Loucy (cell line): ENCODE measurements around the gene BSN.

Experiments used
- H2AFZ ChIP-seq: fragments of 200-600 bp; sonication (generic); 2 replicates; pipeline ENCODE4 v1.6.0; 2016; ENCODE audit warnings: antibody characterized with exemption, mild to moderate bottlenecking, low read length, moderate library complexity
- H3F3A ChIP-seq: fragments of 200-600 bp; 2 replicates; pipeline ENCODE4 v1.6.0; 2016; ENCODE audit warnings: antibody characterized with exemption, low read depth, mild to moderate bottlenecking
- H3K27me3 ChIP-seq: fragments of 200-600 bp; sonication (generic); 2 replicates; pipeline ENCODE4 v1.6.1; 2014; ENCODE audit warnings: low read length, mild to moderate bottlenecking; ENCODE audit not compliant: insufficient read depth, poor library complexity, severe bottlenecking
- H3K36me3 ChIP-seq: fragments of 200-600 bp; sonication (generic); 2 replicates; pipeline ENCODE4 v1.6.1; 2016; ENCODE audit warnings: low read length; ENCODE audit not compliant: insufficient read depth
- H3K4me1 ChIP-seq: fragments of 200-600 bp; sonication (generic); 2 replicates; pipeline ENCODE4 v1.5.1; 2014; ENCODE audit warnings: low read length, mild to moderate bottlenecking; ENCODE audit not compliant: insufficient read depth, poor library complexity, severe bottlenecking
- H3K4me2 ChIP-seq: fragments of 200-600 bp; sonication (generic); 2 replicates; pipeline ENCODE4 v1.6.0; 2014; ENCODE audit warnings: antibody characterized with exemption, low read length, low read depth, mild to moderate bottlenecking; ENCODE audit not compliant: poor library complexity, severe bottlenecking
- H3K4me3 ChIP-seq: fragments of 200-600 bp; sonication (generic); 2 replicates; pipeline ENCODE4 v1.5.1; 2014; ENCODE audit warnings: low read length, mild to moderate bottlenecking, mixed read lengths; ENCODE audit not compliant: poor library complexity, severe bottlenecking
- H3K79me2 ChIP-seq: fragments of 200-600 bp; sonication (generic); 2 replicates; pipeline ENCODE4 v1.6.1; 2014; ENCODE audit warnings: low read length; ENCODE audit not compliant: insufficient read depth
- H3K9ac ChIP-seq: fragments of 200-600 bp; sonication (generic); 2 replicates; pipeline ENCODE4 v1.6.0; 2014; ENCODE audit warnings: mild to moderate bottlenecking, low read depth, low read length, moderate library complexity; ENCODE audit not compliant: poor library complexity, severe bottlenecking
- H3K9me2 ChIP-seq: fragments of 200-600 bp; sonication (generic); replicated peaks from 2 replicates; pipeline ENCODE4 v1.6.1; 2016; ENCODE audit warnings: low read depth, low read length, mixed read lengths
- H3K9me3 ChIP-seq: fragments of 200-600 bp; sonication (generic); 2 replicates; pipeline ENCODE4 v1.6.1; 2014; ENCODE audit warnings: mild to moderate bottlenecking, antibody characterized with exemption, low read length, low read depth; ENCODE audit not compliant: insufficient read depth
- H4K20me1 ChIP-seq: fragments of 200-600 bp; sonication (generic); 2 replicates; pipeline ENCODE4 v1.6.0; 2014; ENCODE audit warnings: antibody characterized with exemption, low read length, mild to moderate bottlenecking; ENCODE audit not compliant: insufficient read depth, poor library complexity, severe bottlenecking
- CTCF ChIP-seq: fragments of 200-600 bp; sonication (generic); conservative IDR thresholded peaks from 2 replicates; pipeline ENCODE4 v1.5.1; 2014; ENCODE audit warnings: mild to moderate bottlenecking, antibody characterized with exemption, low read length
- EZH2phosphoT487 ChIP-seq: fragments of 200-600 bp; IDR thresholded peaks from 2 replicates; pipeline ENCODE4 v1.6.1; 2018; ENCODE audit warnings: antibody characterized with exemption, mild to moderate bottlenecking, moderate library complexity, borderline replicate concordance

Gene BSN

GRCh38 chr3:49534581-49535441, 19.5 kb upstream of the BSN start:
- H3K79me2 ChIP-seq = no peaks in the 10 kb centered on the region
- H3K36me3 ChIP-seq = peaks cover 22% of the 10 kb centered on the region; the same call in 1 of the 2 replicates
- H3K4me1 ChIP-seq = no peaks in the 10 kb centered on the region
- no peak overlapping the region for H3K9ac ChIP-seq
- no peaks in the 10 kb centered on the region for H3F3A ChIP-seq
- H3K4me3 ChIP-seq = no peak overlapping the region
- no peak overlapping the region for H2AFZ ChIP-seq
- H3K9me2 ChIP-seq = no peaks in the 10 kb centered on the region
- no peaks in the 10 kb centered on the region for H3K9me3 ChIP-seq
- no peaks in the 10 kb centered on the region for H3K27me3 ChIP-seq
- no peak for TF ChIP-seq EZH2phosphoT487
- TF ChIP-seq CTCF = no peak
- H4K20me1 ChIP-seq = no peaks in the 10 kb centered on the region
- H3K4me2 ChIP-seq = no peak overlapping the region

- no peaks in the 10 kb centered on the region for H3K9me3 ChIP-seq
- H3K4me2 ChIP-seq = no peak overlapping the region
- no peaks in the 10 kb centered on the region for H4K20me1 ChIP-seq
- no peak overlapping the region for H3K9ac ChIP-seq
- H3K4me1 ChIP-seq = peaks cover 4% of the 10 kb centered on the region
- no peak overlapping the region for H3K4me3 ChIP-seq
- no peak for TF ChIP-seq EZH2phosphoT487
- no peak for TF ChIP-seq CTCF
- no peaks in the 10 kb centered on the region for H3K79me2 ChIP-seq
- H3K36me3 ChIP-seq = peaks cover 18% of the 10 kb centered on the region; the same call in 1 of the 2 replicates
- no peak overlapping the region for H2AFZ ChIP-seq
- no peaks in the 10 kb centered on the region for H3F3A ChIP-seq
- no peaks in the 10 kb centered on the region for H3K27me3 ChIP-seq
- H3K9me2 ChIP-seq = no peaks in the 10 kb centered on the region
These were observed 18.1 kb upstream of the BSN start for GRCh38 chr3:49535971-49536874.

- Histone ChIP-seq H3K36me3 (peaks cover 10% of the 10 kb centered on the region; the same call in 1 of the 2 replicates), H3K4me3 (no peak overlapping the region), H3K4me2 (no peak overlapping the region), H3F3A (no peaks in the 10 kb centered on the region), H3K4me1 (peaks cover 4% of the 10 kb centered on the region), H3K9me3 (no peaks in the 10 kb centered on the region), H4K20me1 (no peaks in the 10 kb centered on the region), H3K9me2 (no peaks in the 10 kb centered on the region), H3K27me3 (no peaks in the 10 kb centered on the region), H3K9ac (no peak overlapping the region), H2AFZ (no peak overlapping the region), H3K79me2 (no peaks in the 10 kb centered on the region)
- TF ChIP-seq CTCF = no peak
These were observed 17.3 kb upstream of the BSN start for GRCh38 chr3:49536875-49537533.
